HepG2 (cell line): ENCODE measurements around the gene STOML3. TPM values are rescaled to one million over a fixed set of nuclear protein-coding genes. Genes with fewer than 3 reads are reported as not detected.

Experiments used
- ADNP ChIP-seq: sonication (generic); formaldehyde crosslinking; IDR thresholded peaks from 2 replicates; pipeline ENCODE4 v1.4.0; 2020; ENCODE audit warnings: missing genetic modification reagents
- CEBPG ChIP-seq: IDR thresholded peaks from 2 replicates; pipeline ENCODE4 v1.6.1; 2016
- CSRNP1 ChIP-seq: sonication (generic); formaldehyde crosslinking; IDR thresholded peaks from 2 replicates; pipeline ENCODE4 v1.8.1; 2023; ENCODE audit warnings: mild to moderate bottlenecking, missing genetic modification reagents
- DMAP1 ChIP-seq: IDR thresholded peaks from 2 replicates; pipeline ENCODE4 v1.6.1; 2016
- ELF4 ChIP-seq: sonication (generic); formaldehyde crosslinking; IDR thresholded peaks from 2 replicates; pipeline ENCODE4 v1.5.0; 2020; ENCODE audit warnings: missing genetic modification reagents, mild to moderate bottlenecking, moderate library complexity, borderline replicate concordance
- FOSL2 ChIP-seq: sonication (generic); formaldehyde crosslinking; IDR thresholded peaks from 2 replicates; pipeline ENCODE4 v1.4.0; 2020; ENCODE audit warnings: missing genetic modification reagents
- HNF4A ChIP-seq: sonication (generic); formaldehyde crosslinking; IDR thresholded peaks from 2 replicates; pipeline ENCODE4 v1.4.0; 2020; ENCODE audit warnings: missing genetic modification reagents
- KAT7 ChIP-seq: IDR thresholded peaks from 2 replicates; pipeline ENCODE4 v1.6.1; 2018; ENCODE audit warnings: borderline replicate concordance, missing compliant biosample characterization
- KDM4B ChIP-seq: sonication (generic); formaldehyde crosslinking; IDR thresholded peaks from 2 replicates; pipeline ENCODE4 v1.4.0; 2020; ENCODE audit warnings: missing genetic modification reagents
- MYC ChIP-seq: sonication (generic); formaldehyde crosslinking; IDR thresholded peaks from 2 replicates; pipeline ENCODE4 v1.9.0; 2021; ENCODE audit warnings: missing genetic modification reagents, borderline replicate concordance
- NFYC ChIP-seq: IDR thresholded peaks from 2 replicates; pipeline ENCODE4 v1.6.1; 2016; ENCODE audit warnings: missing genetic modification reagents, missing compliant biosample characterization
- RORA ChIP-seq: sonication (generic); formaldehyde crosslinking; IDR thresholded peaks from 2 replicates; pipeline ENCODE4 v1.5.0; 2020; ENCODE audit warnings: mild to moderate bottlenecking, missing genetic modification reagents, moderate library complexity
- SALL1 ChIP-seq: sonication (generic); formaldehyde crosslinking; IDR thresholded peaks from 2 replicates; pipeline ENCODE4 v1.8.0; 2022; ENCODE audit warnings: mild to moderate bottlenecking, missing genetic modification reagents
- STAT6 ChIP-seq: sonication (generic); formaldehyde crosslinking; IDR thresholded peaks from 2 replicates; pipeline ENCODE4 v1.4.0; 2020; ENCODE audit warnings: missing genetic modification reagents, mild to moderate bottlenecking, borderline replicate concordance
- TAF1 ChIP-seq: sonication (generic); formaldehyde crosslinking; IDR thresholded peaks from 2 replicates; pipeline ENCODE4 v1.4.0; 2020; ENCODE audit warnings: missing genetic modification reagents
- THAP8 ChIP-seq: sonication (generic); formaldehyde crosslinking; IDR thresholded peaks from 2 replicates; pipeline ENCODE4 v1.5.1; 2020; ENCODE audit warnings: missing genetic modification reagents, mild to moderate bottlenecking, borderline replicate concordance
- ZFP37 ChIP-seq: sonication (generic); formaldehyde crosslinking; IDR thresholded peaks from 2 replicates; pipeline ENCODE4 v1.4.0; 2020; ENCODE audit warnings: missing genetic modification reagents, borderline replicate concordance
- ZFX ChIP-seq: sonication (generic); formaldehyde crosslinking; IDR thresholded peaks from 2 replicates; pipeline ENCODE4 v1.4.0; 2020; ENCODE audit warnings: mild to moderate bottlenecking, low read depth, missing genetic modification reagents, moderate library complexity
- ZKSCAN8 ChIP-seq: IDR thresholded peaks from 2 replicates; pipeline ENCODE4 v1.6.1; 2016; ENCODE audit warnings: borderline replicate concordance, missing genetic modification reagents, missing compliant biosample characterization
- ZMYM4 ChIP-seq: sonication (generic); formaldehyde crosslinking; IDR thresholded peaks from 2 replicates; pipeline ENCODE4 v1.8.1; 2023; ENCODE audit warnings: mild to moderate bottlenecking, missing genetic modification reagents
- ZNF230 ChIP-seq: sonication (generic); formaldehyde crosslinking; IDR thresholded peaks from 2 replicates; pipeline ENCODE4 v1.4.0; 2020; ENCODE audit warnings: mild to moderate bottlenecking, missing genetic modification reagents
- ZNF292 ChIP-seq: sonication (generic); formaldehyde crosslinking; IDR thresholded peaks from 2 replicates; pipeline ENCODE4 v1.8.1; 2022; ENCODE audit warnings: mild to moderate bottlenecking, low read depth, missing genetic modification reagents, borderline replicate concordance
- ZNF383 ChIP-seq: sonication (generic); formaldehyde crosslinking; IDR thresholded peaks from 2 replicates; pipeline ENCODE4 v1.4.0; 2020; ENCODE audit warnings: missing genetic modification reagents, mild to moderate bottlenecking, borderline replicate concordance
- ZNF800 ChIP-seq: sonication (generic); formaldehyde crosslinking; IDR thresholded peaks from 2 replicates; pipeline ENCODE4 v1.4.0; 2020; ENCODE audit warnings: missing genetic modification reagents
- ZNF891 ChIP-seq: sonication (generic); formaldehyde crosslinking; IDR thresholded peaks from 2 replicates; pipeline ENCODE4 v1.5.0; 2020; ENCODE audit warnings: mild to moderate bottlenecking, missing genetic modification reagents
- polyA plus RNA-seq, 8 experiments: library from polyadenylated mRNA; depleted of rRNA in 3 of 8; stranded (reverse) in 7 of 8; unstranded in 1 of 8; fragments of >200 nt; fragmentation: Illumina TruSeq in 4 of 8; extraction: Trizol in 4 of 8; gene quantifications; 2 replicates each; pipeline versions ENCODE4 v1.2.1 to v1.2.3, GENCODE V29; 2011 to 2016; ENCODE audit warnings: low read depth in 4 of 8, missing spikeins in 1 of 8, mixed read lengths in 1 of 8; ENCODE audit not compliant: insufficient read depth in 1 of 8
- total RNA-seq, 5 experiments: library from RNA; depleted of rRNA; stranded (reverse); fragments of >200 nt; fragmentation: Illumina TruSeq; extraction: Trizol; gene quantifications; 2 replicates each; pipeline ENCODE4 v1.2.3, GENCODE V29; 2016; ENCODE audit warnings: low read depth in 1 of 5

The STOML3 gene
- total and polyA plus RNA-seq, 2 of the 13 experiments (the other 11 are each of a cell fraction or from before 2014, with no cell fraction given) = not detected

GRCh38 chr13:39038569-39039030, 48.0 kb upstream of the STOML3 start (continued):
- TF ChIP-seq CSRNP1 (CRISPR knock-in tag) (0 out of 2 replicates have a peak, but pooled peaks have one; percentile 2), RORA (CRISPR knock-in tag) (no peak), NFYC (CRISPR knock-in tag) (no peak), FOSL2 (no peak), ZNF891 (0 out of 2 replicates have a peak, but pooled peaks have one; percentile 53), ZNF292 (CRISPR knock-in tag) (peak; percentile 42; the same call in 1 of the 2 replicates), ELF4 (CRISPR knock-in tag) (peak; percentile 21; the same call in 1 of the 2 replicates), DMAP1 (CRISPR knock-in tag) (peak; percentile 28; the same call in 1 of the 2 replicates), ZNF230 (no peak), ZMYM4 (CRISPR knock-in tag) (0 out of 2 replicates have a peak, but pooled peaks have one; percentile 4), ZFP37 (CRISPR knock-in tag) (no peak), THAP8 (CRISPR knock-in tag) (0 out of 2 replicates have a peak, but pooled peaks have one; percentile 38), KDM4B (no peak), STAT6 (CRISPR knock-in tag) (no peak), ZFX (CRISPR knock-in tag) (0 out of 2 replicates have a peak, but pooled peaks have one; percentile 11), TAF1 (peak; percentile 6; the same call in 1 of the 2 replicates), ADNP (CRISPR knock-in tag) (no peak), HNF4A (CRISPR knock-in tag) (no peak), ZNF383 (CRISPR knock-in tag) (no peak), MYC (CRISPR knock-in tag) (0 out of 2 replicates have a peak, but pooled peaks have one; percentile 4), ZKSCAN8 (no peak), KAT7 (CRISPR knock-in tag) (0 out of 2 replicates have a peak, but pooled peaks have one; percentile 40), CEBPG (no peak), SALL1 (CRISPR knock-in tag) (0 out of 2 replicates have a peak, but pooled peaks have one; percentile 17), ZNF800 (CRISPR knock-in tag) (no peak)
